Measurements from ENCODE around the gene ZFPM1. TPM values are rescaled to one million over a fixed set of nuclear protein-coding genes. Genes with fewer than 3 reads are reported as not detected.
A peak's percentile ranks its signal among the peaks of the same experiment; 100 is the strongest.

ZFPM1 gene
- polyA plus RNA-seq, 1 donor from 2014 or later: 0.15 TPM

DNA sequence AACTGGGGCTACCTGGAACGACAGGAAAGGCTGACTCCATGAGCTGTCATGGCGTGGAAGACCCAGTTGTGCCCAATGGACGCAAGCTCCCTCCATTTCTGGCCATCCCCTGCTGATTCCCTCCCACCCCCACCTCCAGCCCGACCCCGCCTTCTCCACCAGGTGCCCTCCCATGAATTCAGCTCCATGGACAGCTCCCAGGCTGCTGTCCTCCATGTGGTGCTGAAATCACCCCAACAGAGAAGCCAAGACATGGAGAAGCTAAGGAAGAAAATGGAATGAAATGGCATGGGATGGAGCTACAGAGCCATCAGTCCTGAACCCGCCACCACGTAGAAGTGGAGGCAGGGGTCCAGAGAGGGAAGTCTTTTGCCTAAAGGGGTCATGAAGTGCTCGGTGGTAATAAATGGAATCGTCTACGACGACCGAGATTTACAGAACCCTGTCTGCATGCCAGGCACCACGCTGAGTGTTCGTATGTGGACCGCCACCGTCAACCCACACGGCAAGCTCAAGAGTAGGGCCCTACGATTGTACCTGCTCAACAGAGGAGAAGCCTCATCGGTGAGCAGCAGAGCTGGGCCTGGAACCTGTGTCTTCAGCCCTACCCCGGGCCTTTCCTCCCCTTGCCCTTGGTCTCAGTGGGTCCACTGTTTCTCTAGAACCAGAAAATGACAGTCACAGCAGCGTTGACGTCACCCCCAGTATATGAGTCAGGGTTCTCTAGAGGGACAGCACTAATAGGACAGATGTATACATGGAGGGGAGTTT is 107.8 kb downstream of the ZFPM1 start:
- Mint-ChIP-seq H3K27me3 (peaks cover 13% of the 10 kb centered on the region), H3K27ac (no peak overlapping the region), H3K4me3 (no peak overlapping the region), H3K9me3 (peaks cover 0 to 1% (median 0%) of the 10 kb centered on the region in 3 donors), H3K4me1 (peaks cover 1 to 4% (median 2%) of the 10 kb centered on the region in 3 donors), H3K36me3 (no peaks in the 10 kb centered on the region)

DNA sequence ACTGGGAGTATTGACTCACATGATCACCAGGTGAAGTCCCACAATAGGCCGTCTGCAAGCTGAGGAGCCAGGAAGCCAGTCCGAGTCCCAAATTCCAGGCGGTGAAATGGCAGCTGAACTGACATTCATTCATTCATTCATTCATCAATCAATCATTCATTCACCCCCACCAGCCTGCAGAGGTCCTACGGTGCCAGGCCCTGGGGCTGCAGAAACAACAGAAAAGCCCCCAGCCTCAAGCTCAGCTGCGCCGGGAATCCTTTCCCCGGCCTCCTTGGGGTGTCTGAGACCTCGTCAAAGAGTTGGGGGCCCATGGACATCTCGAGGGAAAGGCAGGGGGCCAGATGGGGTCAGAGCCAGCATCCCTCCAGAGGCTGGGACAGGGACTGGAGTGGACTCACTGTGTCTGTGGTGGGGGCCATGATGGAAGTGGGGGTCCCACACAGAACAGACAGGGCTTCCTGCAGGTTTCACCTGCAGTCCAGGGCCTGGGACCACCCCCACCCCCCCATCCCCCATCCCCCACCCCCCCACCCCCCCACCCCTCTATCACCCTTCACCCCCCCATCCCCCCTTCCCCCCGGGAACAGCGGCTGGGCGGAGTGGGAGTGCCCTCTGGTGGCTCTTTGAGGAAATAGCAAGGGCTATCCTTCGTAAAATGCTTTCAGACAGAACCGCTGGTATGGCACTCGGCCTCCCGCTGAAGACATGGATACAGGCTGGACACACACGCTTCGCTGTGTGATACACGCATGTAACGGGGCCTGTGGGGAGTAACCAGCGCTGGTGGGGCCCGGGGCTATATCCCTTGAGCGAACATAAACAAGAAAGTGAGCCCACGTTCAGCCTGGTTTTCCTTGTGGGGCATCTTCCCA is 108.6 kb downstream of the ZFPM1 start:
- no peaks in the 10 kb centered on the region for H3K36me3 Mint-ChIP-seq
- H3K9me3 Mint-ChIP-seq: no peaks in the 10 kb centered on the region
- H3K27ac Mint-ChIP-seq: peak overlapping the region in 1 of 3 donors; percentile 90
- H3K4me1 Mint-ChIP-seq: peaks cover 1 to 4% (median 2%) of the 10 kb centered on the region in 3 donors
- peaks cover 7% of the 10 kb centered on the region for H3K27me3 Mint-ChIP-seq
- peak overlapping the region in 3 of 4 donors; percentile 8 to 73 (median 65) for H3K4me3 Mint-ChIP-seq

DNA sequence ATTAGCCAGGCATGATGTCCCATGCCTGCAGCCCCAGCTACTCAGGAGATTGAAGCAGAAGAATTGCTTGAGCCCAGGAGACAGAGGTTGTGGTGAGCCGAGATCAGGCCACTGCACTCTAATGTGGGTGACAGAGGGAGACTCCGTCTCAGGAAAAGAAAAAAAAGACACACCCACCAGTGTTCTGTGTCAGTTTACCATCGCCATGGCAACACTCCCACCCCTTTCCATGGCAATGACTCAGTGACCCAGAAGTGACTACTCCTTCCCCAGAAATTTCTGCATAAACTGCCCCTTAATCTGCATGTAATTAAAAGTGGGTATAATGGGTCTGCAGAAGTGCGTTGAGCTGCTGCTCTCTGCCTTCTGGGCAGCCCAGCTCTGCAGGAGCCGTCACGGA is 113.1 kb downstream of the ZFPM1 start:
- peak overlapping the region in 2 of 4 donors; percentile 10 to 74 for H3K4me3 Mint-ChIP-seq
- no peaks in the 10 kb centered on the region for H3K36me3 Mint-ChIP-seq
- H3K27ac Mint-ChIP-seq: no peak overlapping the region
- H3K4me1 Mint-ChIP-seq: peaks cover 10 to 12% (median 10%) of the 10 kb centered on the region in 3 donors
- peaks cover 2% of the 10 kb centered on the region for H3K27me3 Mint-ChIP-seq
- no peaks in the 10 kb centered on the region for H3K9me3 Mint-ChIP-seq

DNA sequence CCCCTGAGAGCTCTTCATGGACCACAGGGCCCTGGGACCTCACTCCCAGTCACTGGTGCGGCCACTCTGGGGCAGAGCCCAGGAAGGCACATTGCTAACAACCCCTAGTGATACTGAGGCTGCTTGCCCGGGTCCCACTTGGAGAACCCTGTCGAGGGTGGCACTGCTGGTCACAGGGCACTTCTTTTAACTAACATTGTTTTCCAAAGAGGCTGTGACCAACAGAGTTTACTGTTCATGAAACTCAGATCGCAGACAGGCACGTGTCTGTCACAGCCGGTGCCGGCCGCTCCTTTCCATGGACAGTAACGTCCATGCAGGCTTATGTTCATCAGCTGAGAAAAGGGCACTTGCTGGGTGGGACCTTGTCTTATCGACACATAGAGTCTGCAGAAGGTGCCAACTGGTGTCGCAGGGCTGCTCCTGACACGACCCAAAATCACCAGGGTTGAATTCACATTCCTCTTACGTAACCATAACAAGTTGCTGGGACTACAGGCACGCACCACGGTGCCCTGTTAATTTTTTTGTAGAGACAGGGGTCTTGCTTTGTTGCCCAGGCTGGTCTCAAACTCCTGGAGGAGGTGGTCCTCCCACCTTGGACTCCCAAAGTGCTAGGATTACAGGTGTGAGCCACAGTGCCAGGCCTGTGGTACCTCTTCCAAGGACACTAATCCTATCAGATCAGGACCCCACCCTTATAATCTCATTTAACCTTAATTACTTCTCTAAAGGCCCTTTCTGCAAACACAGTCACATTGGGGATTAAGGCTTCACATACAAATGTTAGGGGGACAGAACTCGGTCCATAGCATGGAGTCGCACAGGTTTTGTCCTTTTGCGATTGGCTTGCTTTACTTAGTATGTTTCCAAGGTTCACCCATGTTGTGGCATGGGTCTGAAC is 115.9 kb downstream of the ZFPM1 start:
- Mint-ChIP-seq H3K9me3 (no peaks in the 10 kb centered on the region), H3K4me1 (peaks cover 13 to 22% (median 19%) of the 10 kb centered on the region in 3 donors), H3K27ac (peak overlapping the region; percentile 90 to 93 (median 92)), H3K4me3 (peak overlapping the region; percentile 86 to 96 (median 94)), H3K36me3 (no peaks in the 10 kb centered on the region), H3K27me3 (no peaks in the 10 kb centered on the region)

DNA sequence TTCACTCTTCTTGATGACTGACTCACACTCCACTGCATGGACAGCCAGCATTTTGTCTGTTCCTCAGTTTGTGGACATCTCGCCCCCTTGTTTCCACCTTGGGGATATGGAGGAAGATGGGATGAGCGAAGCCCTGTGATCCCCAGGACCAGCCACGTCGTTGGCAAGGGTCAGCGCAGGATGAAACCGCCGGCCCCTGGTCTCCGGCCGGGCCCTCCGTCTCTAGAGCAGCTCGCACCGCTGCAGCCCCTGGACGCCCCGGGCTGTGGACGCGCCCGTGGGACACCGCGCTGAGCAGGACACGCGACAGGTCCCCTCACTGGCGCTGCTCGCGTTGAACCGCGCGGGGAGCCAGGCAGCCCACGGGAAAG is 116.5 kb downstream of the ZFPM1 start:
- peak overlapping the region; percentile 86 to 96 (median 94) for H3K4me3 Mint-ChIP-seq
- no peaks in the 10 kb centered on the region for H3K9me3 Mint-ChIP-seq
- H3K27ac Mint-ChIP-seq: peak overlapping the region; percentile 90 to 93 (median 92)
- peaks cover 13 to 22% (median 19%) of the 10 kb centered on the region in 3 donors for H3K4me1 Mint-ChIP-seq
- no peaks in the 10 kb centered on the region for H3K27me3 Mint-ChIP-seq
- H3K36me3 Mint-ChIP-seq: no peaks in the 10 kb centered on the region

DNA sequence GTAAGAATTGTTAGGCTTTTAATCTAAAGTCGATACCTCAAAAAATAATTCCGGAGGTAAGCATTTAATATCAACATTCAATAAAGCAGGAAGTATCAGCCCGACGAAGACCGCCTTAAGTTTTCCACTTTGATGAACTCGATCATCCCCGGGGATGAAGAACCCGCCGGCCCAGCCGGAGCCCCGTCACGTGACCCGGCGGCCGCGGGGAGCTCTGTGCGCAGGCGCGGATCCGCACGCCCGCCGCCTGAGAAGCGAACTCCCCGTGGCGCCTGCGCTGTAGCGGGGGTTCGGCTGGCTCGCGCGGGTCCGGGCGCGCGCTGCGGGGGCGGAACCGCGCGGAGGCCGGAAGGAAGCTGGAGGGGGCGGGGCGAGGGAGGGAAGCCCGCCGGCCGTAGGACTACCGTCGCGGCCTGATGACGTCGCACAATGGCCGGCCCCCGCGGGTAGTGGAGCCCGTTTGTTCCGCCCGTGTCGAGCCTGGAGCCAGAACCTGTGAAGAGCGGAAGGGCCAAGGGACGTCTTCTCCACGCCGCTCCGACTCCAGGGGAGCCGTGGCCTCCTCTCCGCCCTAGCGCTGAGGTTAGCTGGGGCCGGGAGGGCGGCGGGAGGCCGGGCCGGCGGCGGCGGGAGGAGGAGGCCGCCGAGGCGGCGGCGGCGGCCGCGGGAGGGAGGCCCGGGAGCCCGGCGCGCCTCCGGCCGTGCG is 117.1 kb downstream of the ZFPM1 start, which contains the start of gene ZC3H18:
Gene ZC3H18 (plus strand): TSS at position 419 of the 706 bp plus-strand sequence. CDS start 6,721 bp downstream, outside the sequence.
- peaks cover 13 to 22% (median 20%) of the 10 kb centered on the region in 3 donors for H3K4me1 Mint-ChIP-seq
- H3K9me3 Mint-ChIP-seq: no peaks in the 10 kb centered on the region
- H3K36me3 Mint-ChIP-seq: no peaks in the 10 kb centered on the region

DNA sequence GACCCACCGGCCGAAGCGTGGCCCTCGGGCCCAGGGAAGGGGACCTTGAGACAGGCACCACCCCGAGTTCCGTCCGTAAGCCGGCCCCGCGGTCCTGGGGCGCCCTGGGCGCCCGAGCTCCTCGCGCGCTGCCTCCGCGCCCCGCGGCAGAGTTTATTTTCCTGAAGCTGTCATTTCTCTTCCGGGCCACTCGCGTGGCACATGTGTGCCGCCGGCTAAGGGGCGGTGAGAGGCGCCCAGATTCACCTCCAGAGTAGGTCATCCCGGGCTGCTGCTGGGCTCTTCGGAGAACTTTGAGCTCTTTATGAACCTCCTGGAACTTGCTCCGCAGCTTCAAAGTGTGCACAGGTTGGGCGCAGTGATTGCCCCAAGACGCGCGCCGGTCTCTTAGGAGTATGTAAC is 117.6 kb downstream of the ZFPM1 start:
- no peaks in the 10 kb centered on the region for H3K27me3 Mint-ChIP-seq
- H3K4me1 Mint-ChIP-seq: peaks cover 13 to 23% (median 21%) of the 10 kb centered on the region in 3 donors
- peak overlapping the region; percentile 90 to 94 (median 92) for H3K27ac Mint-ChIP-seq
- peak overlapping the region; percentile 82 to 95 (median 92) for H3K4me3 Mint-ChIP-seq
- no peaks in the 10 kb centered on the region for H3K9me3 Mint-ChIP-seq
- H3K36me3 Mint-ChIP-seq: no peaks in the 10 kb centered on the region

More for the DNA sequence above, 117.1 kb downstream of the ZFPM1 start, which contains the start of gene ZC3H18:
- Mint-ChIP-seq H3K27ac (peak within 1 kb of the TSS; percentile 90 to 94 (median 92)), H3K27me3 (no peaks in the 10 kb centered on the region), H3K4me3 (peak within 1 kb of the TSS; percentile 86 to 96 (median 94))

DNA sequence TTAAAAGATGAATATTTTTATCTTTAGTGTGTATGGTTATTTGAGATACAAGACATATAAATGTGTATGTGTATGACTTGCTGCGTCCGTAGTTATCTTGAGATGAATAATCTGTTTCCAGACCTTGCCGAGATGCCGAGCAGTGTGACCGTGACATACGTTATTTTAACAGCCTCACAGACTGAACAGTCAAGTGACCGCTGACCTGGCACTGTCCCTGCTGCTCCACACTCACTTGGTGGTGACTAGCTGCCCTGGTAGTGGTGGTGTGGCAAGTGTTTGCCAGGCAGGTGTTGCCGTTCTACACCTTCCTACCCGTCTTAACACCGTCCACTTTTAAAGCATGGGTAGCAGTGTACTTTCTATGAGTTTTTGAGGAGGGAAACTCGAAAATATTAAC is 122.2 kb downstream of the ZFPM1 start:
- H3K4me3 Mint-ChIP-seq: no peak overlapping the region
- no peak overlapping the region for H3K27ac Mint-ChIP-seq
- no peaks in the 10 kb centered on the region for H3K36me3 Mint-ChIP-seq
- H3K27me3 Mint-ChIP-seq: no peaks in the 10 kb centered on the region
- no peaks in the 10 kb centered on the region for H3K9me3 Mint-ChIP-seq
- peaks cover 7 to 27% (median 23%) of the 10 kb centered on the region in 3 donors for H3K4me1 Mint-ChIP-seq

DNA sequence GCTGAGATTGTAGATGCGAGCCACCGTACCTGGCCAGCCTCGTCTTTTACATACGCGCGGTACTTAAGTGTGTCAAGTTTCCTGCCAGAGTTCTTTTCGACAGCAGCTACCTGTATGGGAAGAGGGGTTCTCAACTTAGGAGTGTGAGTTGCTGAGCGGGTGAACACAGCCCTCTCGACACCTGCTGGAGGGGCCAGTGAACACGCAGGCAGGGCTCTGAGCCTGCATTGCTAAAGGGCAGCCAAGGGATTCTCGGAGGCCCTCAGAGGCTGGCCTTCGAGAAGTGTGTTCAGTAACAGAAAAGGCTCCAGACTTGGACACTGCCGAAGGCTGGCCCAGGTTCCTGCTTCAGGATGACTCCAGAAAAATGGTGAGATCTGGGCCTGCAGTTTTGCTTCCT is 123.2 kb downstream of the ZFPM1 start:
- H3K9me3 Mint-ChIP-seq: no peaks in the 10 kb centered on the region
- peaks cover 7 to 22% (median 16%) of the 10 kb centered on the region in 3 donors for H3K4me1 Mint-ChIP-seq
- peak overlapping the region in 1 of 4 donors; percentile 43 for H3K4me3 Mint-ChIP-seq
- H3K36me3 Mint-ChIP-seq: peaks cover 2% of the 10 kb centered on the region
- no peaks in the 10 kb centered on the region for H3K27me3 Mint-ChIP-seq
- peak overlapping the region in 1 of 3 donors; percentile 35 for H3K27ac Mint-ChIP-seq

DNA sequence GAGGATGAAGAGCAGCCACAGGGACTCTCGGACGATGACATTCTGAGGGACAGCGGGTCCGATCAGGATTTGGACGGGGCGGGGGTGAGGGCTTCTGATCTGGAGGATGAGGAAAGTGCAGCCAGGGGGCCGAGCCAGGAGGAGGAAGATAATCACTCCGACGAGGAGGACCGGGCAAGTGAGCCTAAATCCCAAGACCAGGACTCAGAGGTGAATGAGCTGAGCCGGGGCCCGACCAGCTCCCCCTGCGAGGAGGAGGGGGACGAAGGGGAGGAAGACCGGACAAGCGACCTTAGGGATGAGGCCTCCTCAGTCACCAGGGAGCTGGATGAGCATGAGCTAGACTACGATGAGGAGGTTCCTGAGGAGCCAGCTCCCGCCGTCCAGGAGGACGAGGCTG is 124.1 kb downstream of the ZFPM1 start:
- H3K9me3 Mint-ChIP-seq: no peaks in the 10 kb centered on the region
- H3K27me3 Mint-ChIP-seq: no peaks in the 10 kb centered on the region
- peaks cover 0 to 16% (median 10%) of the 10 kb centered on the region in 3 donors for H3K4me1 Mint-ChIP-seq
- peaks cover 2% of the 10 kb centered on the region for H3K36me3 Mint-ChIP-seq
- H3K27ac Mint-ChIP-seq: peak overlapping the region in 1 of 3 donors; percentile 35
- peak overlapping the region in 1 of 4 donors; percentile 48 for H3K4me3 Mint-ChIP-seq

DNA sequence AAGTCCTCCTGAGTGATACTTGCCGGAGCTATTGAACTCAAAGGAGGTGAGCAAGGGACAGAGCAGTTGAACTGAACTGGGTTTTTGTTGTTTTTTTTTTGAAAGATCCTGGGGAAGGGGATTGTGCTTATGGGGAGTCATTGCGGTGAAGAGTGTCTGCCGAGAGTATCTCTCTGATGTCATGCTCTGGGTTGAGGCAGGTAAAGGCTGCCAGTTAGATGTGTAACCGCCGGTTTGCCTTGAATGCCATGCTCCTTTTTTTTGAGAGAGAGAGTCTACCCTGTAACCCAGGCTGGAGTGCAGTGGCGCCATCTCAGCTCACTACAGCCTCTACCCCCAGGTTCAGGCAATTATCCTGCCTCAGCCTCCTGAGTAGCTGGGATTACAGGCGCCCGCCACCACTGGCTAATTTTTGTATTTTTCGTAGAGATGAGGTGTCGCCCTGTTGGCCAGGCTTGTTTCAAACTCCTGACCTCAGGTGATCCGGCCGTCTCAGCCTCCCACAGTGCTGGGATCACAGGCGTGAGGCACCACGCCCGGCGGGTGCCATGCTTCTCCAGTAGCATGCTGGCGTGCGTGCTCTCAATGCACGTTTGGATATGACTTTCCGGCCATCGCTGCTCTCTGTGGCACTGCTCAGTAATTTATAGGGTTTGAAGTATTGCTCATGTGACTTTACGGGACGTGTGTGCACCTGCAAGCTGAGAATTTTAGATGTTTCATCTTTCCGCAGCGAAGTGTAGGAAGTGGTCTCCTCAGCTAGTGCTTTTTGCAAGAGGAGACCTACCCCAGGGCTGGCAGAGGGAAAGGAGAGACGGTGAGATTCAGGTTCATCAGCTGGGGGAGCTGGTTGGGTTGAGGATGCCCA is 125.6 kb downstream of the ZFPM1 start:
- Mint-ChIP-seq H3K36me3 (peaks cover 2% of the 10 kb centered on the region), H3K27me3 (no peaks in the 10 kb centered on the region), H3K4me1 (peaks cover 0 to 12% (median 9%) of the 10 kb centered on the region in 3 donors), H3K9me3 (no peaks in the 10 kb centered on the region), H3K4me3 (no peak overlapping the region), H3K27ac (peak overlapping the region in 1 of 3 donors; percentile 23)

DNA sequence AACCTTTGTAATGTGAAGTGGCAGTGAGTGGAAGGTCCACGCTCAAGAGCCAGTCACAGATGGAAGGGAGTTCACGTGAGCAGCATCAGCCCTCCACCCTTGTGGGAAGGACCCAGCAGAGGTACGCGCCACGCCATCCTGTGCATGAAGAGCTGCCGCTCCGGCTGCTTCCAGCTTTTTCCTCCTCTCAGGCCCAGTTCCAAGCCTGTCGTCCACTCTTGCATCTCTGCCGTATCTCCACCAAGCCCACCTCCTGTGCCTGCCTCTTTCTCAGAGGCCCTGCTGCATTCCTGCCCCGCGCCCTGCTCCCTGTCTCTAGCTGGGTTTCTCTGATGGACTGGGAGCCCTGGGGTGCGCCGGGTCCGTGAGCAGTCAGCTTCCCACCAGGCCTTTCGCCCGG is 127.3 kb downstream of the ZFPM1 start:
- Mint-ChIP-seq H3K27me3 (no peaks in the 10 kb centered on the region), H3K4me1 (peaks cover 4 to 15% (median 8%) of the 10 kb centered on the region in 3 donors), H3K9me3 (no peaks in the 10 kb centered on the region), H3K36me3 (peaks cover 2% of the 10 kb centered on the region), H3K4me3 (no peak overlapping the region), H3K27ac (no peak overlapping the region)

DNA sequence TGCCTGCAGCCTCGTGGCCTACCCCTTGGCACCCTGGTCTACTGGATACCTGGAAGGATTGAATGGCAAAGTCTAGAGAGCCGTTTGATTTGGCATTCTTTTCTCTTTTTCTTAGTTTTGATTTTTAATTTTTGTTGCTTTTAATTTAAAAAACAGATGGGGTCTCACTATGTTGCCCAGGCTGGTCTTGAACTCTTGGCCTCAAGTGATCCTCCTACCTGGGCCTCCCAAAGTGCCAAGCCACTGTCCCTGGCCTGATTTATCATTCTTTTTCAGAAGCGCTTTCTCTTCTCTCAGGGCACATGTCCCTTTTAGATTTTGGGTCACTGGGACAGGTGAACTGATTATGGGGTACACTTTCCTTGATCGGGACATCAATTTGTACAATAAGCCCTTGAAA is 128.0 kb downstream of the ZFPM1 start:
- peaks cover 2% of the 10 kb centered on the region for H3K36me3 Mint-ChIP-seq
- no peaks in the 10 kb centered on the region for H3K9me3 Mint-ChIP-seq
- H3K27me3 Mint-ChIP-seq: no peaks in the 10 kb centered on the region
- H3K4me1 Mint-ChIP-seq: peaks cover 4 to 18% (median 8%) of the 10 kb centered on the region in 3 donors
- no peak overlapping the region for H3K4me3 Mint-ChIP-seq
- H3K27ac Mint-ChIP-seq: peak overlapping the region in 1 of 3 donors; percentile 25
